Measurements from ENCODE around the gene ZNF689.

ZNF689 gene

DNA sequence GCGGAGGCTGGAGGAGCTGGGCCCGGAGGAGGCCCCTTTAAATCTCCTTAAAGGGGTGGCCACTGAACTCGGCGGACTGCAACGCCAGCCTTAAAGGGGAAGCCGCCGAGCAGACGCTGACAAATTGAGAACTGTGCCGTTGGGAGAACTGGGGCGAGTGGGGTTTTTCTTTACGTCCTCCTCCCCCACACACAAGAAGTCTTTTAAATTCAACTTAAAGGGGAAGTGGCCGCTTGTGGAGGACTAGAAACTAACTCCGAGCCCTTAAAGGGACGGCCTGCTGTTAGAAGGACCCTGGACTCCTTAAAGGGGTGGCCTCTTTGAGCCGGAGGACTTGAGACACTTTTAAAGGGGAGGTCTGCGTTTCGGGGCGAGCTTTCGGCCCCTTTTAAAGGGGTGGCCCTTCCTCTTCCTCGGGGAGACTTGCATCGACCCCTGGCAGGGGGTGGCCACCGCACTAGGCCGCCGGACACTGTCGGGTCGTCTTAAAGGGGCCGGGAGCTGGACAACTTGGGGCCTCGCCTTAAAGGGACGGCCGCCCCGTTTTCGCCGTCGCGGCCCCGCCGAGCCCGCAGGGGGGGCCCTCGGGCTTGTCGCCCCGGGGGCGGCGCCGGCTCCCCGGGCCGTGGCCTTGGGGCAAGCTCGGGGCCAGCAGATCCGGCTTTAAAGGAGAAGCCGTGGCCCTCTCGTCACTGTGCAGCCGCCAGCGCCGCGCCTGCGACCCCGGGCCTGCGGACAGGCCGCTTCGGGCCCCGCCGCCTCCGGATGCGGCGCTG lies 48.7 kb upstream of the ZNF689 start (continued):
- TF ChIP-seq ZNF239 (tag by site-specific recombination; IDR thresholded peaks at IDR 0.05) (no peak), ZNF747 (tag by site-specific recombination; IDR thresholded peaks at IDR 0.05) (no peak), KLF7 (tag by site-specific recombination; IDR thresholded peaks at IDR 0.05; ENCODE audit: borderline replicate concordance) (no peak), ZNF394 (tag by site-specific recombination; IDR thresholded peaks at IDR 0.05; ENCODE audit: borderline replicate concordance) (peak; percentile 86; the same call in 1 of the 2 replicates), EGR2 (tag by site-specific recombination; IDR thresholded peaks at IDR 0.05; ENCODE audit: low read depth) (no peak), PRDM1 (tag by site-specific recombination; IDR thresholded peaks at IDR 0.05) (no peak), ZNF629 (tag by site-specific recombination; IDR thresholded peaks at IDR 0.05) (no peak; the same call in 1 of the 2 replicates), ZNF335 (tag by site-specific recombination; conservative IDR thresholded peaks at IDR 0.05) (peak; percentile 99), ZNF660 (tag by site-specific recombination; IDR thresholded peaks at IDR 0.05) (peak; percentile 87; the same call in 1 of the 2 replicates), ZNF571 (tag by site-specific recombination; IDR thresholded peaks at IDR 0.05) (no peak), ZNF501 (tag by site-specific recombination; IDR thresholded peaks at IDR 0.05) (peak; percentile 33; the same call in 1 of the 2 replicates), HOXC10 (CRISPR knock-in tag; IDR thresholded peaks at IDR 0.05) (no peak), ZBTB8A (tag by site-specific recombination; IDR thresholded peaks at IDR 0.05) (peak; percentile 53; the same call in 1 of the 2 replicates), ZNF155 (tag by site-specific recombination; IDR thresholded peaks at IDR 0.05) (no peak), ZBTB17 (tag by site-specific recombination; IDR thresholded peaks at IDR 0.05) (no peak; the same call in none of the 2 replicates), ZNF16 (tag by site-specific recombination; IDR thresholded peaks at IDR 0.05; ENCODE audit: low read depth) (no peak), ZNF24 (tag by site-specific recombination; IDR thresholded peaks at IDR 0.05) (0 out of 2 replicates have a peak, but pooled peaks have one; percentile 17), ZNF221 (tag by site-specific recombination; IDR thresholded peaks at IDR 0.05; ENCODE audit: borderline replicate concordance) (no peak)
- TF ChIP-seq, protein P1, sequence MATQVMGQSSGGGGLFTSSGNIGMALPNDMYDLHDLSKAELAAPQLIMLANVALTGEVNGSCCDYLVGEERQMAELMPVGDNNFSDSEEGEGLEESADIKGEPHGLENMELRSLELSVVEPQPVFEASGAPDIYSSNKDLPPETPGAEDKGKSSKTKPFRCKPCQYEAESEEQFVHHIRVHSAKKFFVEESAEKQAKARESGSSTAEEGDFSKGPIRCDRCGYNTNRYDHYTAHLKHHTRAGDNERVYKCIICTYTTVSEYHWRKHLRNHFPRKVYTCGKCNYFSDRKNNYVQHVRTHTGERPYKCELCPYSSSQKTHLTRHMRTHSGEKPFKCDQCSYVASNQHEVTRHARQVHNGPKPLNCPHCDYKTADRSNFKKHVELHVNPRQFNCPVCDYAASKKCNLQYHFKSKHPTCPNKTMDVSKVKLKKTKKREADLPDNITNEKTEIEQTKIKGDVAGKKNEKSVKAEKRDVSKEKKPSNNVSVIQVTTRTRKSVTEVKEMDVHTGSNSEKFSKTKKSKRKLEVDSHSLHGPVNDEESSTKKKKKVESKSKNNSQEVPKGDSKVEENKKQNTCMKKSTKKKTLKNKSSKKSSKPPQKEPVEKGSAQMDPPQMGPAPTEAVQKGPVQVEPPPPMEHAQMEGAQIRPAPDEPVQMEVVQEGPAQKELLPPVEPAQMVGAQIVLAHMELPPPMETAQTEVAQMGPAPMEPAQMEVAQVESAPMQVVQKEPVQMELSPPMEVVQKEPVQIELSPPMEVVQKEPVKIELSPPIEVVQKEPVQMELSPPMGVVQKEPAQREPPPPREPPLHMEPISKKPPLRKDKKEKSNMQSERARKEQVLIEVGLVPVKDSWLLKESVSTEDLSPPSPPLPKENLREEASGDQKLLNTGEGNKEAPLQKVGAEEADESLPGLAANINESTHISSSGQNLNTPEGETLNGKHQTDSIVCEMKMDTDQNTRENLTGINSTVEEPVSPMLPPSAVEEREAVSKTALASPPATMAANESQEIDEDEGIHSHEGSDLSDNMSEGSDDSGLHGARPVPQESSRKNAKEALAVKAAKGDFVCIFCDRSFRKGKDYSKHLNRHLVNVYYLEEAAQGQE (tag by site-specific recombination; IDR thresholded peaks at IDR 0.05) = no peak; the same call in 1 of the 2 replicates
- TF ChIP-seq, protein P2, sequence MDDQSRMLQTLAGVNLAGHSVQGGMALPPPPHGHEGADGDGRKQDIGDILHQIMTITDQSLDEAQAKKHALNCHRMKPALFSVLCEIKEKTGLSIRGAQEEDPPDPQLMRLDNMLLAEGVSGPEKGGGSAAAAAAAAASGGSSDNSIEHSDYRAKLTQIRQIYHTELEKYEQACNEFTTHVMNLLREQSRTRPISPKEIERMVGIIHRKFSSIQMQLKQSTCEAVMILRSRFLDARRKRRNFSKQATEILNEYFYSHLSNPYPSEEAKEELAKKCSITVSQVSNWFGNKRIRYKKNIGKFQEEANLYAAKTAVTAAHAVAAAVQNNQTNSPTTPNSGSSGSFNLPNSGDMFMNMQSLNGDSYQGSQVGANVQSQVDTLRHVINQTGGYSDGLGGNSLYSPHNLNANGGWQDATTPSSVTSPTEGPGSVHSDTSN (CRISPR knock-in tag; IDR thresholded peaks at IDR 0.05) = no peak
- TF ChIP-seq, protein P3, sequence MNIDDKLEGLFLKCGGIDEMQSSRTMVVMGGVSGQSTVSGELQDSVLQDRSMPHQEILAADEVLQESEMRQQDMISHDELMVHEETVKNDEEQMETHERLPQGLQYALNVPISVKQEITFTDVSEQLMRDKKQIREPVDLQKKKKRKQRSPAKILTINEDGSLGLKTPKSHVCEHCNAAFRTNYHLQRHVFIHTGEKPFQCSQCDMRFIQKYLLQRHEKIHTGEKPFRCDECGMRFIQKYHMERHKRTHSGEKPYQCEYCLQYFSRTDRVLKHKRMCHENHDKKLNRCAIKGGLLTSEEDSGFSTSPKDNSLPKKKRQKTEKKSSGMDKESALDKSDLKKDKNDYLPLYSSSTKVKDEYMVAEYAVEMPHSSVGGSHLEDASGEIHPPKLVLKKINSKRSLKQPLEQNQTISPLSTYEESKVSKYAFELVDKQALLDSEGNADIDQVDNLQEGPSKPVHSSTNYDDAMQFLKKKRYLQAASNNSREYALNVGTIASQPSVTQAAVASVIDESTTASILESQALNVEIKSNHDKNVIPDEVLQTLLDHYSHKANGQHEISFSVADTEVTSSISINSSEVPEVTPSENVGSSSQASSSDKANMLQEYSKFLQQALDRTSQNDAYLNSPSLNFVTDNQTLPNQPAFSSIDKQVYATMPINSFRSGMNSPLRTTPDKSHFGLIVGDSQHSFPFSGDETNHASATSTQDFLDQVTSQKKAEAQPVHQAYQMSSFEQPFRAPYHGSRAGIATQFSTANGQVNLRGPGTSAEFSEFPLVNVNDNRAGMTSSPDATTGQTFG (tag by site-specific recombination; IDR thresholded peaks at IDR 0.05; ENCODE audit: borderline replicate concordance) = no peak
- TF ChIP-seq, protein P4, sequence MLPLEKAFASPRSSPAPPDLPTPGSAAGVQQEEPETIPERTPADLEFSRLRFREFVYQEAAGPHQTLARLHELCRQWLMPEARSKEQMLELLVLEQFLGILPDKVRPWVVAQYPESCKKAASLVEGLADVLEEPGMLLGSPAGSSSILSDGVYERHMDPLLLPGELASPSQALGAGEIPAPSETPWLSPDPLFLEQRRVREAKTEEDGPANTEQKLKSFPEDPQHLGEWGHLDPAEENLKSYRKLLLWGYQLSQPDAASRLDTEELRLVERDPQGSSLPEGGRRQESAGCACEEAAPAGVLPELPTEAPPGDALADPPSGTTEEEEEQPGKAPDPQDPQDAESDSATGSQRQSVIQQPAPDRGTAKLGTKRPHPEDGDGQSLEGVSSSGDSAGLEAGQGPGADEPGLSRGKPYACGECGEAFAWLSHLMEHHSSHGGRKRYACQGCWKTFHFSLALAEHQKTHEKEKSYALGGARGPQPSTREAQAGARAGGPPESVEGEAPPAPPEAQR (tag by site-specific recombination; IDR thresholded peaks at IDR 0.05) = no peak
- TF ChIP-seq, protein P5, sequence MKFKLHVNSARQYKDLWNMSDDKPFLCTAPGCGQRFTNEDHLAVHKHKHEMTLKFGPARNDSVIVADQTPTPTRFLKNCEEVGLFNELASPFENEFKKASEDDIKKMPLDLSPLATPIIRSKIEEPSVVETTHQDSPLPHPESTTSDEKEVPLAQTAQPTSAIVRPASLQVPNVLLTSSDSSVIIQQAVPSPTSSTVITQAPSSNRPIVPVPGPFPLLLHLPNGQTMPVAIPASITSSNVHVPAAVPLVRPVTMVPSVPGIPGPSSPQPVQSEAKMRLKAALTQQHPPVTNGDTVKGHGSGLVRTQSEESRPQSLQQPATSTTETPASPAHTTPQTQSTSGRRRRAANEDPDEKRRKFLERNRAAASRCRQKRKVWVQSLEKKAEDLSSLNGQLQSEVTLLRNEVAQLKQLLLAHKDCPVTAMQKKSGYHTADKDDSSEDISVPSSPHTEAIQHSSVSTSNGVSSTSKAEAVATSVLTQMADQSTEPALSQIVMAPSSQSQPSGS (tag by site-specific recombination; IDR thresholded peaks at IDR 0.05; ENCODE audit: low read depth) = no peak
- TF ChIP-seq, protein P6, sequence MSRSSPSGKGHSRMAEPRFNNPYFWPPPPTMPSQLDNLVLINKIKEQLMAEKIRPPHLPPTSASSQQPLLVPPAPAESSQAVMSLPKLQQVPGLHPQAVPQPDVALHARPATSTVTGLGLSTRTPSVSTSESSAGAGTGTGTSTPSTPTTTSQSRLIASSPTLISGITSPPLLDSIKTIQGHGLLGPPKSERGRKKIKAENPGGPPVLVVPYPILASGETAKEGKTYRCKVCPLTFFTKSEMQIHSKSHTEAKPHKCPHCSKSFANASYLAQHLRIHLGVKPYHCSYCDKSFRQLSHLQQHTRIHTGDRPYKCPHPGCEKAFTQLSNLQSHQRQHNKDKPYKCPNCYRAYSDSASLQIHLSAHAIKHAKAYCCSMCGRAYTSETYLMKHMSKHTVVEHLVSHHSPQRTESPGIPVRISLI (tag by site-specific recombination; IDR thresholded peaks at IDR 0.05) = no peak
- TF ChIP-seq, protein P7, sequence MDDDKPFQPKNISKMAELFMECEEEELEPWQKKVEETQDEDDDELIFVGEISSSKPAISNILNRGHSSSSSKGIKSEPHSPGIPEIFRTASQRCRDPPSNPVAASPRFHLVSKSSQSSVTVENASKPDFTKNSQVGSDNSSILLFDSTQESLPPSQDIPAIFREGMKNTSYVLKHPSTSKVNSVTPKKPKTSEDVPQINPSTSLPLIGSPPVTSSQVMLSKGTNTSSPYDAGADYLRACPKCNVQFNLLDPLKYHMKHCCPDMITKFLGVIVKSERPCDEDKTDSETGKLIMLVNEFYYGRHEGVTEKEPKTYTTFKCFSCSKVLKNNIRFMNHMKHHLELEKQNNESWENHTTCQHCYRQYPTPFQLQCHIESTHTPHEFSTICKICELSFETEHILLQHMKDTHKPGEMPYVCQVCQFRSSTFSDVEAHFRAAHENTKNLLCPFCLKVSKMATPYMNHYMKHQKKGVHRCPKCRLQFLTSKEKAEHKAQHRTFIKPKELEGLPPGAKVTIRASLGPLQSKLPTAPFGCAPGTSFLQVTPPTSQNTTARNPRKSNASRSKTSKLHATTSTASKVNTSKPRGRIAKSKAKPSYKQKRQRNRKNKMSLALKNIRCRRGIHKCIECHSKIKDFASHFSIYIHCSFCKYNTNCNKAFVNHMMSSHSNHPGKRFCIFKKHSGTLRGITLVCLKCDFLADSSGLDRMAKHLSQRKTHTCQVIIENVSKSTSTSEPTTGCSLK (tag by site-specific recombination; IDR thresholded peaks at IDR 0.05) = no peak

All from HEK293 (cell line).